Heart right ventricle (tissue), 16 donors: Measurements from ENCODE around the gene PRKAG1. TPM values are rescaled to one million over a fixed set of nuclear protein-coding genes. Genes with fewer than 3 reads are reported as not detected.

Experiments
- ATAC-seq, 8 donors: fragments of 200-7000 bp; cut with Tn5 transposase; one replicate each; pipeline ENCODE4 v1.9.1; 2020; ENCODE audit warnings: mild to moderate bottlenecking in 8 of 8, moderate library complexity in 8 of 8, moderate number of reproducible peaks in 1 of 8
- DNase-seq, 2 donors: peaks; one replicate each; pipeline ENCODE4 v3.0.0-alpha.2; 2020
- H3K27ac ChIP-seq, 10 donors: fragments of 200-600 bp; sonication (generic) in 2 of 10; one replicate each; pipeline versions ENCODE4 v1.5.0 to v1.8.0; 2020 to 2022; ENCODE audit warnings: mild to moderate bottlenecking in 3 of 10
- H3K27me3 ChIP-seq, 7 donors: fragments of 200-600 bp; one replicate each; pipeline ENCODE4 v1.8.0; 2021 to 2022; ENCODE audit warnings: mild to moderate bottlenecking in 2 of 7
- H3K36me3 ChIP-seq, 9 donors: fragments of 200-600 bp; sonication (generic) in 1 of 9; one replicate each; pipeline versions ENCODE4 v1.5.0 to v1.8.0; 2020 to 2022; ENCODE audit warnings: mild to moderate bottlenecking in 2 of 9
- H3K4me1 ChIP-seq, 9 donors: fragments of 200-600 bp; sonication (generic) in 1 of 9; one replicate each; pipeline versions ENCODE4 v1.5.0 to v1.8.0; 2020 to 2022; ENCODE audit warnings: mild to moderate bottlenecking in 4 of 9
- H3K4me3 ChIP-seq, 10 donors: fragments of 200-600 bp; sonication (generic) in 2 of 10; one replicate each; pipeline versions ENCODE4 v1.5.0 to v1.8.0; 2020 to 2022; ENCODE audit warnings: mild to moderate bottlenecking in 7 of 10, moderate library complexity in 2 of 10
- H3K9me3 ChIP-seq, 11 donors: fragments of 200-600 bp in 10 of 11; sonication (generic) in 2 of 11; one replicate each; pipeline versions ENCODE4 v1.5.0 to v1.8.0; 2013 to 2022; ENCODE audit warnings: mild to moderate bottlenecking in 2 of 11, control low read depth in 1 of 11, moderate library complexity in 1 of 11
- WGBS, 2 donors: extraction: QIAGEN DNeasy Blood & Tissue Kit; methylation state at CpG; one replicate each; pipeline ENCODE4 v1.1.7; 2013; ENCODE audit warnings: inconsistent platforms in 1 of 2; 5-methylcytosine and 5-hydroxymethylcytosine counted together
- intact Hi-C, 10 donors: fragments of 100-400 bp; cut with DNase I; formaldehyde crosslinking; loops; one replicate each; pipeline versions ENCODE4 v1.11.1 to v1.14.2; 2022
- polyA plus RNA-seq, 2 donors: library from polyadenylated mRNA; stranded (reverse); fragments of 200-250 nt; gene quantifications; one replicate each; pipeline ENCODE4 v1.2.3, GENCODE V29; 2013
- total RNA-seq, 10 donors: library from RNA; stranded (reverse); fragmentation: NEBNext Ultra II Directional in 3 of 10; extraction: Animal tissue kit (Norgen Biotek cat#: 25700) in 3 of 10; gene quantifications; one replicate each; pipeline versions ENCODE4 v1.2.1 to v1.2.4, GENCODE V29; 2021 to 2023
- TF ChIP-seq, protein P1 (sequence below), 9 donors: fragments of 200-600 bp; sonication (generic) in 2 of 9; IDR thresholded peaks; one replicate each; pipeline versions ENCODE4 v1.5.0 to v1.8.0; 2021 to 2022; ENCODE audit warnings: antibody characterized with exemption in 9 of 9, mild to moderate bottlenecking in 5 of 9, moderate library complexity in 1 of 9
- donor health status: Arrhythmogenic right ventricular cardiomyopathy.
- donor health status: ischemic (EF 13 %, LVEDD 7.1; RV severe dilation, severe dysfunction).
- donor health status: healthy with polysubstance abuse.
- donor health status: DM: no; HTN: yes; CAD: no.
- donor health status: DM: no; HTN: no; CAD: no.
- donor health status: ischemic (EF 25% LVEDD 6.9; RV normal size, moderate dysfunction).
- donor health status: ischemic (EF 25% LVEDD 5.7; RV mildly dilated, moderate dysfunction).
- donor health status: healthy.
- donor health status: DM: yes; HTN: yes; CAD: no.
- donor health status: Ischemic cardiomyopathy.
- donor health status: ischemic (EF 35%, LVEDD 5.7; RV mildly dilated, moderate dysfunction).
- donor health status: nonischemic (EF 11% LVEDD 7.7; RV severe dilation, severe dysfunction).
- donor health status: DM: yes; HTN: yes; CAD: no.
- donor health status: PGD.
- donor health status: ischemic (EF 29% LVEDD 5.4; RV normal size, mild dysfunction).
- donor health status: nonischemic (EF 23%, LVEDD 6.1; RV moderate dilation, normal function).

Gene PRKAG1
- total and polyA plus RNA-seq, 12 donors: 71.0 to 110 (median 95.6) TPM

DNA sequence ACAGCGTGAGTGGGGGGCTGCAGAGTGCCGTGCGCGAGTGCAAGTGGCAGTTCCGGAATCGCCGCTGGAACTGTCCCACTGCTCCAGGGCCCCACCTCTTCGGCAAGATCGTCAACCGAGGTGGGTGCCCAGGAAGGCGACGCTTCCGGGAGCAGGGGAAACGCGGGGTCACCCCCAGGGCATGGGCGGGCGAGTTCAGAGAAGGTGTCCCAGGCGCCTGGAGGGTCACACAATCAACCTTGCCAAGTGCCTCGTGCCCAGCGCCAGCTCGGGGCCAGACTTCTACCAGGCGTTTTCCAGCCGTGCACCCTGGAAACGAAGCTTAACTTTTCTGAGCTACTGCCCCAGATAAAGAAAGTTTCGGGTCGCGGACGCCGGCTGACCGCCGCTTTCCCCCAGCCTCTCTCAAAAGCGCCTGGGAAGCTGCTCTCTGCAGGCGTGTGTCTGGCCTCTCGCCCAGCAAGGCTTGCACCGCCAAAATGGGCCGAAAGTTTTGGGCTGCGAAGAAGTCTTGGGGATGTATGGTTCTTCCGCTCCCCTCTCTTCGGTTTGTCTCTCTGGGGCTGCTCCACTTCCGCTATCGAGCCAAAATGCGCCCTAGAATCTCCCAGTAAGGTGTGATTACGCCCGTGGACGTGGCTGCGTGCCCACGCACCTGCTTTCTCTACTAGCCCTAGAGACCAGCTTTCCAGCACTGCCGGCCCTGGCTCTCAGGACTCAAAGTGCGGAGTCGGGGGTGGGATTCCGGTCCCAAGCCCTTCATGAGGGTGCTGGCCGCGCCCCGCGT is 38.8 kb downstream of the PRKAG1 start:
- no peaks in the 10 kb centered on the region for H3K36me3 ChIP-seq
- peak overlapping the region; percentile 2 to 52 (median 38) for H3K4me3 ChIP-seq
- DNase-seq: no peak
- peak overlapping the region in 1 of 10 donors; percentile 0 for H3K27ac ChIP-seq
- peaks cover 33 to 44% (median 40%) of the 10 kb centered on the region in 9 donors for H3K4me1 ChIP-seq
- 1% methylated on average over 55 of the region's 55 CpGs for WGBS, 2 donors
- peaks cover 40 to 100% (median 90%) of the 10 kb centered on the region in 7 donors for H3K27me3 ChIP-seq
- H3K9me3 ChIP-seq: no peaks in the 10 kb centered on the region
- ATAC-seq: peak in 5 of 8 donors; percentile 16 to 37 (median 32)
- intact Hi-C loops: loop anchor here in 3 of 10 donors (10.0 kb wide), 3 partner anchors 45 to 125 kb away; partner anchors contain the start of genes DDX23 (in 1 of the 3) and FKBP11 (in 1 of the 3)
- TF ChIP-seq, protein P1, sequence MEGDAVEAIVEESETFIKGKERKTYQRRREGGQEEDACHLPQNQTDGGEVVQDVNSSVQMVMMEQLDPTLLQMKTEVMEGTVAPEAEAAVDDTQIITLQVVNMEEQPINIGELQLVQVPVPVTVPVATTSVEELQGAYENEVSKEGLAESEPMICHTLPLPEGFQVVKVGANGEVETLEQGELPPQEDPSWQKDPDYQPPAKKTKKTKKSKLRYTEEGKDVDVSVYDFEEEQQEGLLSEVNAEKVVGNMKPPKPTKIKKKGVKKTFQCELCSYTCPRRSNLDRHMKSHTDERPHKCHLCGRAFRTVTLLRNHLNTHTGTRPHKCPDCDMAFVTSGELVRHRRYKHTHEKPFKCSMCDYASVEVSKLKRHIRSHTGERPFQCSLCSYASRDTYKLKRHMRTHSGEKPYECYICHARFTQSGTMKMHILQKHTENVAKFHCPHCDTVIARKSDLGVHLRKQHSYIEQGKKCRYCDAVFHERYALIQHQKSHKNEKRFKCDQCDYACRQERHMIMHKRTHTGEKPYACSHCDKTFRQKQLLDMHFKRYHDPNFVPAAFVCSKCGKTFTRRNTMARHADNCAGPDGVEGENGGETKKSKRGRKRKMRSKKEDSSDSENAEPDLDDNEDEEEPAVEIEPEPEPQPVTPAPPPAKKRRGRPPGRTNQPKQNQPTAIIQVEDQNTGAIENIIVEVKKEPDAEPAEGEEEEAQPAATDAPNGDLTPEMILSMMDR (IDR thresholded peaks at IDR 0.05): no peak

DNA sequence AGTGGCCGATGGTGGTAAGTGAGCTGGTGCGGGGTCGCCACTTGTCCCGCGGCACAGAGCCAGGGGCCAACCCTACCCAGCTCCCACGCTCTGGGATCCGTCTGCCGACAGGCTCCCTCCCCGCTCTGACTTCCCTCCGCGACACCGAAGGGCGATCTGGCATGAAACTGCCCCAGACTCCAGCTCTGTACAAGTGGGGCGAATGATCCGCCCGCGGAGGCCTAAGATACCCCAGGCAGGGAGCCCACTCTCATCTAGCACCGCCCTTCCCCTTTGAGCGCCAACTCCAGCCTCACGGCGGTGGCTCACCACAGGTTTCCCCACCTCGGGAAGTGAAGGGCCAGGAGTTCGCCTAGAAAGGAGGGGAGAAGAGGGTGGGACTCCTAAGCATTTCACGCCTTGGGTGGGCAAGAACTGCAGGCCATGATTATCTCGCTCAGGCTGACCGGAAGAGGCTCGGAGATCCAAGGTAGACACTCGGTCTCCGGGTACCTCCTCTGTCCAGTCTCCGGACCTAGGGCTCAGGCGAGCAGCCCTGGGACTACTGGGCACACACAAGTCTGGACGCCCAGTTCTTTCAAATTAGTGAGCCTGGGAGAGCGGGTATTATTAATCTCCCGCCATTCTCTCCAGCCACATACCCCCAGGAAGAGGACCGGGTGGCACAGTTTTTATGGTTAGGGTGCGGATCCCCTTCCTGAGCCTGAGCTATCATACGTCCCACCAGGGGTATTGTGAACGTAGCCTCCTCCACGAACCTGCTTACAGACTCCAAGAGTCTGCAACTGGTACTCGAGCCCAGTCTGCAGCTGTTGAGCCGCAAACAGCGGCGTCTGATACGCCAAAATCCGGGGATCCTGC is 39.6 kb downstream of the PRKAG1 start:
- Histone ChIP-seq H3K27me3 (peaks cover 40 to 100% (median 96%) of the 10 kb centered on the region in 7 donors), H3K9me3 (no peaks in the 10 kb centered on the region), H3K4me3 (peak overlapping the region; percentile 2 to 52 (median 38)), H3K27ac (peak overlapping the region in 1 of 10 donors; percentile 0), H3K36me3 (no peaks in the 10 kb centered on the region), H3K4me1 (peaks cover 33 to 50% (median 40%) of the 10 kb centered on the region in 9 donors)
- ATAC-seq (peak in 4 of 8 donors; percentile 2 to 23 (median 14)), DNase-seq (no peak)
- intact Hi-C loops: loop anchor here in 1 of 10 donors (1.0 kb wide), 1 partner anchor 13 kb away; no protein-coding TSS in a partner anchor
- TF ChIP-seq, protein P1 (IDR thresholded peaks at IDR 0.05): no peak
- WGBS, 2 donors: 3% methylated on average over 44 to 45 of the region's 45 CpGs

GRCh38 chr12:48978291-48978740 is 40.3 kb downstream of the PRKAG1 start, which contains the start of gene WNT1:
WNT1 (plus strand) TSS chr12:48978322; CDS start chr12:48978651, 329 bp downstream.
- no peaks in the 10 kb centered on the region for H3K36me3 ChIP-seq
- H3K4me1 ChIP-seq: peaks cover 33 to 57% (median 40%) of the 10 kb centered on the region in 9 donors
- 1 to 3% methylated on average over 40 to 45 of the region's 45 CpGs for WGBS, 2 donors
- peak within 1 kb of the TSS in 9 of 10 donors; percentile 5 to 52 (median 39) for H3K4me3 ChIP-seq
- intact Hi-C loops: loop anchor here in 1 of 10 donors (1.0 kb wide), 1 partner anchor 12 kb away; no protein-coding TSS in a partner anchor
- DNase-seq (no peak), ATAC-seq (peak in 4 of 8 donors; percentile 9 to 27 (median 16))
- H3K27ac ChIP-seq: no peak within 1 kb of the TSS
- peaks cover 45 to 100% (median 97%) of the 10 kb centered on the region in 7 donors for H3K27me3 ChIP-seq
- H3K9me3 ChIP-seq: no peaks in the 10 kb centered on the region
- TF ChIP-seq, protein P1 (IDR thresholded peaks at IDR 0.05): peak in 6 of 9 donors; percentile 11 to 48 (median 24)
